ENCODE measurements around the gene COLEC11.
"Not testable (repeated sequence)": the region's sequence is repeated elsewhere in the genome, so short reads cannot be mapped to it uniquely, and the experiment has no call there.

The COLEC11 gene

DNA sequence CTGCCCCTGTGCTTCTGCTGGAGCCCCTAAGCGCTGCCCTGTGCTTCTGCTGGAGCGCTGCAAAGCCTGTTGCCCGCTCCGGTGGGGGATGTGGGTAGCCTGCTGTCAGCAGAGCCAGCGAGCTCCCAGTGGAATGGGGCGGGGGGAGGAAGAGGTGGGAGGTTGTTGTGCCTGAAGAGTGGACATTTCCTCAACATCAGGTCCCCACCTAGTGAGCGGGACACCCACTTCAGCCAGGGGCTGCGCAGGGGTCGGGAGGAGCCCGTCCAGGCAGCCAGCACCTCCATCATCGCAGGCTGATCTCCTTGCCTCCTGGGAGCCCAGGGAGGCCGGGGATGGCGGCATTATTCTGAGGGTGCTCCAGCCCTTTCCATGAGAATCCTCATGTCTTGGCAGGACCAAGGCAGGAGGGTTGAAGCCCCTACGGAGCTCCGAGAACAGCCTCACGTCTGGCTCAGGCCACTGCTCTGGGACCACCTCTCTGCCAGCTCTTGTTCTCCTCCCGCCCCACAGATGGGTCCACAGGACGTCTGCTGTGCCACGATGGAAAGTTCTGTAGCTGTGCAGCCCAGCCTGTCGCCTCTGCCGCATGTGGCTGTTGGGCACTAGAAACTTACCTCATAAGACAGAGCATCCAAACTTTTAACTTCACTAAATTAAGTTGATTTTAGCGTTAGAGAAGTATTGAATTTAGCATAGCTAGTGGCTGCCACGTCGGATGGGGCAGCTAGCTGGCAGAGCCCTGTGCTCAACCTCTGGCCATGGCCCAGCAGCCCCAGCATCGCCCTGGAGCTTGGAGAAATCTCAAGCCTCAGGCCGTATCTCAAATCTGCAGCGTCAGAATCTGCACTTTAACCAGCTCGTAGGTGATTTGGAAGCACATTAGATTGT is 61.2 kb downstream of the COLEC11 start:
- DNase-seq, result no peak

DNA sequence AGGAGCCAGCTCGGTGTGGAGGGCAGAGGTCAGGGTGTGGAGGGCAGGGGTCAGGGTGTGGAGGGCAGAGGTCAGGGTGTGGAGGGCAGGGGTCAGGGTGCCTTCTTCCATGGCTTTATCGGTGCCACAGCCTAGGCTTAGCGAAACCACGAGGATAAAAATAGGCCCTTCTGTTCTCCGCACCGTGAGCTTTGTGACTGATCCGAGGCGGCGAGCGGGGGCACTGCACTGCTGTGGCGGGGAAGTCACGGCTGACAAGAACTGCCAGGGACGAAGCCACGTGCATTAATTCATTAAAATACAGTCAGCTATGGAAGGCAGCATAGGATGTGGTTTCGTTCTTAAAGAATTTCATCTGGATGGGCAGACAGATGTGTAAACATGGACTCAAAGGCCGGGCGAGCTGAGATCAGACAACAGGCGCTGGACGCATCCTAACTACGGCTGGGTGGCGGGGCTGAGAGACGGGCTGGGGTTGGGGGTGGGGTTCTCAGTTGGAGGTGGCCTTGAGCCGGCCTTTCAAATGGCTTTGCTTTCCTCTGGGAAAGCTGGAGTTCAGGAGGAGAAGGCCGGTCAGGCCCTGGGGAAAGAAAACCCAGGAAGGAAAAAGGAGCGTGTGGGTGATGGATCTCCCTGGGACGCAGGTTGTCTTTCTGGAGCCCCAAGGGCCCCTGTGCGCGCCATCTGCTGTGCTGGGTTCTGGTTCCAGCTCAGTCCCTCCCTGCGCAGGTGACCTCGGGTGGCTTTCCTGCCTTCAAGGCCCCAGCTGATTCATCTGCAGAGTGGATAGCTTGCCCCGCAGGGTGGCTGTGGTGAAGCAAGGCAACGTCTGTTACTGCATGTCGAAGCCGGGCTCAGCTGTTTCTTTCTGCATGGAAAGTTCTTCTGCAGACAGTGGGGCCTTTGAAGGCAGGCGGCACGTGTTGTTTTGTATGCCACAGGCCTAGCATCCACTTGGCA is 62.1 kb downstream of the COLEC11 start:
- DNase-seq, result no peak

DNA sequence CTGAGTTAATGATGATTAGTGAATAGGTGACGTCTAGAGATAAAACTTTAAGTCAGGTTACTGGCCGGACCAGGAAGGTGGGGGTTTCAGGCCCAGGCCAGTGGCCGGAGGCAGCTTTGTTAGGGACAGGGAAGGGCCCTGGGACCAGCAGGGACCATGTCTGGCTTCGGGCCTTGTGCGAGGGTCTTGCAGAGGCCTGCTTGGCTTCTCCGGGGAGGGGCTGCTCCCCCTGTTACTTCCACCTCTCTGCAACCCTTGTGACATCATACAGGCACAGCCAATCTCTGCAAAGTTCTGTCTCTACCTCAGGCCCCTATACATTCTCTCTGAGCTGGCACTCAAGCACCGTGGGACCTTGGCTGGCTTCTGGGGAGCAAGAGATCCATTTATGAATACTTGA is 63.0 kb downstream of the COLEC11 start, which contains the start of gene ALLC:
TSS of gene ALLC (plus strand) at position 320 of the 400 bp plus-strand sequence. CDS start 12,958 bp downstream, outside the sequence.
- no peak for DNase-seq

DNA sequence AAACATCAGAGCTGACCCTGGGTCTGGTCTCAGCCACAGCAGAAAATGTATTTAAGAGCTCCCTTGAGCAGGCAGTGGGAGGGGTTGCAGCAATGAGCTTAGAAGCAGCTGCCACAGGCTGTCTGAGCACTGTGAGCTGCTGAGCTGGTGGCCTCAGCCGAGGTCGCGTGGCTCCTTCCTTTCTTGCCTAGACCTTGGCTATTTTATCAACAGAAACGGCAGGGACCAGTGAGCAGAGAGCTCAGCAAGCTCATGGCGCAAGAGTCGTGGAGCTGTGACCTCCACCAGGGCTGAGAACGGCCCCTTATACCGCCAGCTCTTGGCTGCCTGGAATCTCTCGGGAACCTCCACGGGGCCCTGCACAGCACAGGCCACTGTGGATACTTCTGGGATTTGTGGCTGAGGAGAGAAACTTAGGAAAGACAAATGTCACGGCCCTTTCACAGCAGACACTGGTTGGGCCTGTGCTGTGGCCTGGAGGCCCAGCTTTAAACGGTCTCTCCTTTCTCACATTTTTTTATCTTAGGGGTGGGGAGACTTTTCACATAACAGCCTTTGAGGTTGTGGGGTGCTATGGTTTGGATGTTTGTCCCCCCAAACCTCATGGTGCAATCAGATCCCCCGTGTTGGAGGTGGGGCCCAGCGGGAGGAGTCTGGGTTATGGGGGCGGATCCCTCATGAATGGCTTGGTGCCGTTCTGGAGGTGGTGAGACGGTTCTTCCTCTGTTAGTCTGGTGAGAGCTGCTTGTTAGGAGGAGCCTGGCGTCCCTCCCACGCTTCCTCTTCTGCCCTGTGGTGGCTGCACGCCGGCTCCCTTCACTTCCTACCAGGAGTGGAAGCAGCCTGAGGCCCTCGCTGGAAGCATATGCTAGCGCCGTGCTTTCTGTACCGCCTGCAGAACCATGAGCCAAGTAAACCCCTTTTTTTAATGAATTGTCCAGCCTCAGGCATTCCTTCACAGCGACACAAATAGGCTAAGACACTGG is 64.8 kb downstream of the COLEC11 start:
- DNase-seq, result no peak

DNA sequence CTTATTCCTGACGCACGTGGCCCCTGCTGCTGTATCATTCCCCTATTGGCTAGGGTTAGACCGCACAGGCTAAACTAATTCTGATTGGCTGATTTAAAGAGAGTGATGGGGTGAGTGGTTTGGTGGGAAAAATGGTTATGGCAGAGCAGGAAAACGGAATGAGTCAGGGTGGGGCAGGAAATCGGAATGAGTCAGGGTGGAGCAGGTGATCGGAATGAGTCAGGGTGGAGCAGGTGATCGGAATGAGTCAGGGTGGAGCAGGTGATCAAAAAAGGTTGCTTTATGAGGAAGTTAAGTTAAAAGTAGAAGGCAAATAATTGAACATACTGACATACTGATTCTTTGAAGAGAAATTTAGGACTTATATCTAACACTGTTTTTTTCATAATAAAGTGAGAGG is 65.7 kb downstream of the COLEC11 start:
- not testable (repeated sequence) for DNase-seq

DNA sequence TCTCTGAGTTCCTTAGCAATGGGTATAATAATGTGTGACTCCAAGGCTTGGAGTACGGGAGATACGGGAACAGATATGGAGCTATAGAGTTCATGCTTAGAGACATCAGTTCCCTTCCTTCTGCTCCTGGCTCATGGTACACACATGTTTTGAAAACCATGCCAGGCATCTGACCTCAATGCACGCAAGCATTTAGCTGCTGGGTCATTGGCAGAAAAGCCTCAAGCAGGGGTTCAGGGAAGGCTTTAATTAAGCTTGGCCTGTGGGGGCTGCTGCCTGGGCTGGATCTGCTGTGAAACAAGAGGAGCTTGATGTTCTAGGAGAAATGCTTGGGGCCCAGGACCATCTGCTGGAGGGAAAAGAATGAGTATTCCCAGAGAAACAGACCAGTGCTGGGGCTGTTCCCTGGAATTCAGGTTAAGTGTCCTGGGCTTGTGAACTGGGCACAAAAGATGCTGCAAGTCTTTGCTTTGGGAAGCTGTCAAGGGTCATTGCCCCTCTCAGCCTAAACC is 66.3 kb downstream of the COLEC11 start:
- no peak for DNase-seq

DNA sequence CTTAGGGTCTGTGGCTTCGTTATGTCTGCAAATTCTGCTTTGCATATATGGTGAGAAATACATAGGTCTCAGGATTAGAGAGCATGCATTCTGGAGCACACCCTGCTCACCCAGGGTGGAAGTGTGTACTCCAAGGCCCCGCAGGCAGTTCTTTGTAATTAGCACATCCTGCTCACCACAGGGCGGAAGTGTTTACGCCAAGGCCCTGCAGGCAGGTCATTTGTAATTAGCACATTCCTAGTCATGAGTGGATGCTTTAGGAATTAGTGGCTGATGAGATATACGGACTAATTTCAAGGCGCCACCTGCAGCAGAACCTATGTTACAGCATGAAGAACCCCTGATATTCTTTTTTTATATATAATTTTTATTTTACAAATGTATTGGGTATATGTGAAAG is 67.3 kb downstream of the COLEC11 start:
- DNase-seq, result no peak

DNA sequence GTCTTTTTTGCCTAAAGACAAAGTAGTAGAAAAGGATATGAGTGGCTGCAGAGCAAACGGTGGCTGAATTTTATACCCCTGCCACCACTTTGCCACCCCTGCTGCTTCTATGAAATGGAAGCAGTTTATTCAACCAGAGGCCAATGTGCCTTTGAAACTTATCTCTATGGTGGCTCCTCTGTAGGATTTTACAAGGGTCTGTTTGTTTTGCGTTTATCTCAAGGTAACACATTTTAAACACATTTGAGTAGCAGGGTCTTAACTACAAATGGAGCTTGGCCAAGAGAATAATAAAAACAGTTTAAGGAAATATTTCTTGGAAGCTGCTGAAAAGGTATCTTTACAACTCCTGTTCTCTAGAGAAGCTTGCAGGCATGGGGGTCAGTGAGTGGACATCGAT is 69.2 kb downstream of the COLEC11 start:
- no peak for DNase-seq

DNA sequence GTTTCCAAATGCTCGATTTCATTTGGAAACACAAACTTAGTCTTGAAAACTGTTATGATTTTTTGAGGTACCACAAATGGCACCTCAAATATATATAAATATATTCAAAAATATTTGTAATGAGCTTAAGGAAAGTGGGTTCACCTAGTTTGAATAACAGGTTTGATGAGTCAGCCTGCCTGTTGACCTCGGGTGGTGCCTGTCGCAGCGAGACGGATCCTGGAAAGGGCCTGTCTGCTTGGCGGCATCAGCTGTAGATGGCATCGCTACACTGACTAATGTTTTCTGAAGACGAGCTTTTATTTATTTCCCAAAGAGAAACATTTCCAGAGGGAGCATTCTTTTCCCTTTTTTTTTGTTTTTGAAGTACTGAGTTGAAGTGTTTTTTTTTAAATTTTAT is 70.0 kb downstream of the COLEC11 start:
- no peak for DNase-seq

DNA sequence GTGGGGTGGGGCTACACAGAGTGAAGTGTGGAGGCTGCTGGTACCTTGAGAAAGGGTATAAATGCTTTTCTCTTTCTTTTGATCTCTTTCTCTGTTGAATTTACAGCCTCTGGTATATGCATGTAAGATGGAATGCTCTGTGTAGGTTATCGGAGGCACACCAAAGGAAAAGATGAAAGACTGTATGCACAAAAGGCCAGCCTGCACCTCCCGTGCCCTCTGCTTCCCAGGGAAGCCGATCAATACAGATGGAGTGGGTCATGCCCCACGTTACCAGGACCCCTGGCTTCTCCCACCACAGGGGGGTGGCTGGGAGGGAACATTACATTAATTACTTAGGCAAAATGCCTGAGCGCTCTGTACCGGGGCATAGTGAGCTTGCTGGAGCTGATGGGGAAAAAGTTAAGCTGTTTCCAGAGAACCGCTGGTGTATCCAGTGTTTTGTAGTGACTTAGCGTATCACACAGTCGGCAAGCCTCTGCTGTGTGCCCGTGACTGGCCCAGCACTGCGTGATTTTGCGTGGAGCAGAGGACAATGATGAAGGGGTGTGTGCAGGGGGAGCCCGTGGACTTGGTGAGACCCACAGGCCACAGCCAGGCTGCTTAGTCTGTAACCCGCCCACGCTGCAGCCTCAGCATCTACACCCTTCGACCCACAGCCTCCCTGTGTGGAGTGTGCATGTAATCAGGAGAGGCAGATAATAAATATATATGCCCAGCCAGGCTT is 71.1 kb downstream of the COLEC11 start:
- DNase-seq, result no peak

DNA sequence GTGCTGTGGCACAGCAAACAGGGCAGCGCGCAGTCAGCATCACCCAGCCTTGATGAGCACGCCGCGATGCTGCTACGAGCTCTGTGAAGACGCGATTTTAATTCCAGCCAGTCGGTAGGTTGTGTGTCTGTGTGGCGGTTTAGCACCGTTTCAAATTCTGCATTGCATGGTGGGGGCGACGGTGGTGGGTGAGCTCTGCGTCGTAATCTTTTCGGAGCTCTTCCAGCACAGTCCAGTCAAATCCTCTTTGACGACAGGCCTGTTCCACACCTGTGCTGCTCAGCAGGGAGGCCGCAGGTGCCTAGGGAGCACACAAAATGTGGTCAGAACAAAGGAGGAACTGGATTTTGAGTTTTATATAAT is 71.7 kb downstream of the COLEC11 start:
- no peak for DNase-seq

DNA sequence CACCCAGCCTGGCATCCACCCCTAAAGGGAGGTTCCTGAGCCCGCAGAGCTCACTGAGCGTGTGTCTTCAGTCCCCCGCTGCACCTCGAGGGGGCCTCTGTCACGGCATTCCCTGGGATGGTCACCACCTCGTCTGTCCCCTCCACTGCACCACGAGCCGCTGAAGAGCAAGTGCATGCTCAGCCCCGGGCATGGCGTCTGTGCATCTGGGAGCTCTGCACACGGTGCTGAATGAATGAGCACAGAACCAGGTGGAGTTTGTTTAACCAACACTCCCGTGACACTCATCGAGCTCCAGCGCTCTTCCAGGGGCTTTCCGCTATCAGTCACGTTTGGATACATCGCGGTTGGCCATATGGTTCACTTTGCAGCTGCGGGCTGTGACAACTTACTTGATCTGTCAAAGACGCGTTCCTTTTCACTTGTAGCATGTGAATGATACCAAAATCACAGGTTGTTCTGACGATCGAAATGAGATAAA is 72.3 kb downstream of the COLEC11 start:
- DNase-seq, result no peak

DNA sequence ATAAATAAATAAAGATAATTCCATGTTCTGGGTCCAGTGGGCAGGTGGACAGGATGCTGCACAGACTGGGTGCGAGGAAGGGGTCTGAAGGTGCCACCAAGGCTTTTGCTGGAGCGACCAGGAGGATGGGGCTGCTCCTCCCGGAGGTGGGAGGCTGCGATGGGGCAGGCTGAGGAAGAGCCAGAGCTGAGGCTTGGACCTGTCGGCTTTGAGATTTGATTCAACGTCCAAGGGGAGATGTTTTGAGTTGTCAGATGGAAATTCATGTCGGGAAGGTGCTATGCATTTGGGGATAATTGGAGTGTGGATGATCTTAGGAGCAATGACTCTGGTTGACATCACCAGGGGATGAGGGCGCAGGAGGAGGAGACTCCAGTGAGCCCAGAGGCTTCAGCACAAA is 74.7 kb downstream of the COLEC11 start:
- DNase-seq, result no peak

DNA sequence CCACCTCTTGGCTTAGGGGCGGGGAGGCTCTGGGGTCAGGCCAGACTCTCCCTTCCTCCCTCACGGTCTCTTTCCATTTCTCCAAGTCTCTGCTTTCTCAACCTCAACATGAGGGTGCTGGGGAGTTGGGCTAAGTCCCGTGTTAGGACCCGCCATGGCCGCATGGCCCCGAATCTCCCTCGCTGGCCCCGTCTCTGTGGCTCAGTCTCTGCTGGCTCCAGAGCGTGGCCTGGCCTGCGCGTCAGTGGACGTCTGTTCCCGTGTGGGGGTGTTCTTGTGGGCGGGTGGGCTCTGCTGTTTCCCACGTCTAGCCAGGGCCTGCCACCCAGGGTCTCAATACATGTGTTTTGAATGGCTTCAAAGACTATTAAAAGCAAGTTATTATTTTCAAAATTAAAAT is 75.5 kb downstream of the COLEC11 start:
- DNase-seq, result no peak

DNA sequence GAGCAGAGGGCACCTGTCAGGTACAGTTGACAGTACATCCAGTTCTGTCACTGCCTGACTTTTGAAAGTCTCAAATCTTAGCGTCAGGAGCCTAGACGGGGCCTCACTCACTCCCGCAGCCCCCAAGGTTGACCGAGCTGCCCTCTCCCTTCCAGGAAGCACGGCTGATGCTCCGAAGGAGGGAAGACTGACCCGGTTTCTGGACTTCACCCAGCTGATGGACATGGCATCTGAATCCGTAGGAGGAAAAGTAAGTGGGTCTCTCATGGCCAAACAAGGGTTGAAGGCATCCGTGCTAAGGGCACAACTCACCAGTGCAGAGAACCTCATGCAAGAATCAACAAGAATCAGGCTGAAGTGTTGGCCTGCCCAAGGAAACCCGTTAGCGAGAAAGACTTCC is 76.0 kb downstream of the COLEC11 start:
- no peak for DNase-seq

DNA sequence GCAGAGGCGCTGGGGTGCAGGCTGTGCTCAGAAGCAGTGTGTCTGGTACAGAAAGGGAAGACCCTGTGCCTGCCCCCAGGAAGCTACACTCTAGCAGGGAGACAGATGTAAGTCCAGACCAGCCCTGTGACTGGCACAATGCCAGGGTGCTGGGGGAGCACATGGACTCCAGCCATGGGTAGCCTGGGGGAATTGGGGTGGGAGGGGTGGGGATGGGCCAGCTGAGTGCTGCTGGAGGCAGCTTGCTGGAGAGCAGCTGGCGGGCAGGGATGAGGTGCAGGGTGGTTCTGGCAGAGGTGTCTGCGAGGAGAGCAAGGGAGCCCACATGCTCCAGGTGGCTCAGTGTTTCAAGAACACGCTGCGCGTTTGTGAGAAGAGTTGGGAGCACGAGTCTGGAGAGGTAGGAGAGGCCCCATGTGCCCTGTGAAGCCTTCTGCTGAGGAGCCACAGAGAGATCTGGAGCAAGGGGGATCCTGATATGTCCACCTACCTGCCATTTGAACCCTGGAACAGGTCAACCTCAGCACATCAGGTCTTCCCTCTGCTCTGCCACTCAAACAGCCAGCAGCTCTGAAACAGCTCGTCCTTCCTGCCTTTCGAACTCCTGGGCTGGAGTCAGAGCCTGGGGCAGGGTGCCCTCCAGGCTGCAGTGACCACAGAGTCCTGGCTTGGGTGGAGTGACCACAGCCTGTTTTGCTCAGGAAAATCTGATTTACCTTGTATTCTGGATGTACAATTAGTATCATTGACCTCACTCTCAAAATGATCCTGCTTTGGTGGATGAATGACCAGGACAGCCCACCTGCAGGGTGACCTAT is 78.2 kb downstream of the COLEC11 start:
- DNase-seq, result no peak

DNA sequence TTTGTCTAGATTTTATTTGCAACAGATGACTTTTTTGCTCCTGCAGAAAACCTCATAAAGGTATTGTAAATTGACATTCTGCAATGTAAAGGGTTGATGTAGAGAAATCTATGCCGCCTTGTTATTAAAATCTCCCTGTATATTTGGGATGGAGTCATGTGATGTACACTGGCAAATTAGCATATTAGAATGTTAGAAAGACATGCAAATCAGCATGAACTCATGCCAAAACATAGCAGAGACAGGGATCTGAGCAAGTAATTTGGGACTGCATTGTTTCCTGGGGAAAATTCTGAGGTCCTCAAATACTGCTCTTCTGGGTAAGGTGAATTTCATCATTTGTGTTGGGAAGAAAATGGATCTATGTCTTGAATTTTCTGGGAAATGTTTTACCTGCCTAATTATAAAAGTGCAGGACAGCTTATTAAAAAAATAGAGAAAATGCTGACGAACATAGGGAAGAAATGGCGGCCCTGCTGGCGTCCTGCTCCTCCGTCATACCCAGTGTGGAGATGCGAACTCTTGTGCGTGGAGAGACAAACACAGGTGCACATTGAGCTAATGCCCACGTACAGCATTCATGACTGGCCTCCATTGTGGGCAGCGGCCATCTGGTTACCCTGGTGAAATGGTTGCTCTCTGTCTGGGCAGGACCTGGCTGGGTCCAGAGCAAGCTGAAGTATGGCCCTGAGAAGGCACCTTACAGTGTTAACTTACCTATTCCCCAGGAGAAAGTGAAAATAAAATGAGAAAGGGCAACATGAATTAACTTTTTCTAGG is 79.3 kb downstream of the COLEC11 start:
- no peak for DNase-seq

DNA sequence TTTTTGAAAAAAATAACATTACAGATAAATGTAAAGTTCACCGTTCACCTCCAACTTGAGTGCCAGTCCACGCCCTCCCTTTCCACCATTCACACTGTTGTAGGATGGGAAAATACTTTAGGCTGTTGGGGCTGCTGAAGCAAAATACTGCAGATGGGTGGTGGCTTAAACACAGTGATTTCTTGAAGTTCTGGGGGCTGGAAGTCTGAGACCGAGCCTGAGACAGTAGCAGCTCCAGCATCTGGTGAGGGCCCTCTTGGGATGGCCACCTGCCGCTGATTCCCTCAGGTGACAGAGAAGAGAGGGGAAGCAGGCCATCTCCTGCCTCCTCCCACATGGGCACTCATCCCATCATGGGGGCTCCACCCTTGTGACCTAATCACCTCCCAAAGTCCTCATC is 80.8 kb downstream of the COLEC11 start:
- DNase-seq, result no peak

DNA sequence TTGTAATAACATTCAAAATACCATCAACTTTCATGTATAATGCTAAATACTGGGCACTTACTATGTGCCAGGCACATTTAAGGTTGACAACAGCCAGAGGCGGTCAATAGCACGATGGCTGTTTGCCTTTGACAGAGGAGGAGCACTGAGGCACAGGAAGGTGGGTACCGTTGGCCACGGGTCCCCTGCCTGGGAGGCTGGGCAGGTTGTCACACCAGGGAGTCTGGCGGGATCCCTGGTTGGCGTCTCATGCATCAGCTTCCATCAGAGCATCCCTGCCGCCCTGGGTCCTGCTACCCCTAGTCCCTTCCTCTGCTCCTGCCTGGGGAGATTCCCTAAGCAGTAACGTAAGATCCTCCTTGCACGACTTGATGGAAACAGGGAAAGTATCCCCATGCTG is 82.5 kb downstream of the COLEC11 start:
- no peak for DNase-seq

DNA sequence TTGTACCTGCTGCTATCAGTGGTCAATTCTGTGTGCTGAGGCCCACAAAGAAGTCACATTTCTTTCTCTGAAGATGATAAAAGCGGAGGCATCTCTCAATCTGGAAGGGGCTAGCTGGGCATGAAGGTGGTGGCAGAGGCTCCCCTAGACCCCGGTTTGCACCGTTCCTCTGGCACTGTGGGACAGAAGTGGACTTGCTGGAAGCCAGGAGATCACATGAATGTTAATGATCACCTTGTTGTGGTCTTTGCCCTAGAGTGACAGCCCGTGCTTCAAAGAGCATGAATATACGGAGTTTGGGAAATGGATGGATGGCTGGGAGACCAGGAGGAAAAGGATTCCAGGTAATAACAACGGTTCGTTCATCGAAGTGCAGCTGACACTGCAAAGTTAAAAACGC is 83.3 kb downstream of the COLEC11 start:
- no peak for DNase-seq
